Loucy (cell line): ENCODE data around the gene TSPAN33.

Experiments
- H2AFZ ChIP-seq: fragments of 200-600 bp; sonication (generic); 2 replicates; pipeline ENCODE4 v1.6.0; 2016; ENCODE audit warnings: antibody characterized with exemption, mild to moderate bottlenecking, low read length, moderate library complexity
- H3F3A ChIP-seq: fragments of 200-600 bp; 2 replicates; pipeline ENCODE4 v1.6.0; 2016; ENCODE audit warnings: antibody characterized with exemption, low read depth, mild to moderate bottlenecking
- H3K27me3 ChIP-seq: fragments of 200-600 bp; sonication (generic); 2 replicates; pipeline ENCODE4 v1.6.1; 2014; ENCODE audit warnings: low read length, mild to moderate bottlenecking; ENCODE audit not compliant: insufficient read depth, poor library complexity, severe bottlenecking
- H3K36me3 ChIP-seq: fragments of 200-600 bp; sonication (generic); 2 replicates; pipeline ENCODE4 v1.6.1; 2016; ENCODE audit warnings: low read length; ENCODE audit not compliant: insufficient read depth
- H3K4me1 ChIP-seq: fragments of 200-600 bp; sonication (generic); 2 replicates; pipeline ENCODE4 v1.5.1; 2014; ENCODE audit warnings: low read length, mild to moderate bottlenecking; ENCODE audit not compliant: insufficient read depth, poor library complexity, severe bottlenecking
- H3K4me2 ChIP-seq: fragments of 200-600 bp; sonication (generic); 2 replicates; pipeline ENCODE4 v1.6.0; 2014; ENCODE audit warnings: antibody characterized with exemption, low read length, low read depth, mild to moderate bottlenecking; ENCODE audit not compliant: poor library complexity, severe bottlenecking
- H3K4me3 ChIP-seq: fragments of 200-600 bp; sonication (generic); 2 replicates; pipeline ENCODE4 v1.5.1; 2014; ENCODE audit warnings: low read length, mild to moderate bottlenecking, mixed read lengths; ENCODE audit not compliant: poor library complexity, severe bottlenecking
- H3K79me2 ChIP-seq: fragments of 200-600 bp; sonication (generic); 2 replicates; pipeline ENCODE4 v1.6.1; 2014; ENCODE audit warnings: low read length; ENCODE audit not compliant: insufficient read depth
- H3K9ac ChIP-seq: fragments of 200-600 bp; sonication (generic); 2 replicates; pipeline ENCODE4 v1.6.0; 2014; ENCODE audit warnings: mild to moderate bottlenecking, low read depth, low read length, moderate library complexity; ENCODE audit not compliant: poor library complexity, severe bottlenecking
- H3K9me2 ChIP-seq: fragments of 200-600 bp; sonication (generic); replicated peaks from 2 replicates; pipeline ENCODE4 v1.6.1; 2016; ENCODE audit warnings: low read depth, low read length, mixed read lengths
- H3K9me3 ChIP-seq: fragments of 200-600 bp; sonication (generic); 2 replicates; pipeline ENCODE4 v1.6.1; 2014; ENCODE audit warnings: mild to moderate bottlenecking, antibody characterized with exemption, low read length, low read depth; ENCODE audit not compliant: insufficient read depth
- H4K20me1 ChIP-seq: fragments of 200-600 bp; sonication (generic); 2 replicates; pipeline ENCODE4 v1.6.0; 2014; ENCODE audit warnings: antibody characterized with exemption, low read length, mild to moderate bottlenecking; ENCODE audit not compliant: insufficient read depth, poor library complexity, severe bottlenecking
- EZH2phosphoT487 ChIP-seq: fragments of 200-600 bp; IDR thresholded peaks from 2 replicates; pipeline ENCODE4 v1.6.1; 2018; ENCODE audit warnings: antibody characterized with exemption, mild to moderate bottlenecking, moderate library complexity, borderline replicate concordance
- TF ChIP-seq, protein P1 (sequence below): fragments of 200-600 bp; sonication (generic); conservative IDR thresholded peaks from 2 replicates; pipeline ENCODE4 v1.5.1; 2014; ENCODE audit warnings: mild to moderate bottlenecking, antibody characterized with exemption, low read length

The TSPAN33 gene

DNA sequence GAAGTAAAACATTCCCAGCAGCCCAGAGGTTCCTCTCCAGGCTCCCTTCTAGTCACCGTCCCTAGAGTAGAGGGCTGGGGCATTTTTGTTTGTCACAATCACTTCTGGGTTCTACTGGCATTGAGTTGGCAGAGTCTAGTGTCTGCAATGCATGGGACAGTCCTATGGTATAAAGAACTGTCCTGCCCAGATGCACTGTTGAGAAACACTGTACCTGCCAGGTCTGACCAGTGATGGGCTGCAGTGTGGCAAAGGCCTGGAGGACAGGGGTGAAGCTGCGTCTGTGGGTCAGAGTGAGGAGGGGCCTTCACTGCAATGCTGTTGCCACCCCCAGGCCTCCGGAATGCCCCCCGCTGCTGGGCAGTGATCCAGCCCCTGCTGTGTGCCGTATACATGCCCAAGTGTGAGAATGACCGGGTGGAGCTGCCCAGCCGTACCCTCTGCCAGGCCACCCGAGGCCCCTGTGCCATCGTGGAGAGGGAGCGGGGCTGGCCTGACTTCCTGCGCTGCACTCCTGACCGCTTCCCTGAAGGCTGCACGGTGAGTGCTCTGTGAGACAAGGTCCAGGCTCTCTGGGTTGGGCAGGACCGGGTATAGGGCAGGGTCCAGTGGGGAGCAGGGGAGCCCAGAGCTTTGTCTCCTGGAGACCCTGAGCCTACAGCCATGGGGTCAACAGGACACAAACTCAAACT is 58.7 kb downstream of the TSPAN33 start:
- Histone ChIP-seq H4K20me1 (no peaks in the 10 kb centered on the region), H3K27me3 (no peaks in the 10 kb centered on the region), H3K9me3 (no peaks in the 10 kb centered on the region), H3K9me2 (no peaks in the 10 kb centered on the region), H3F3A (no peaks in the 10 kb centered on the region), H3K9ac (no peak overlapping the region), H3K36me3 (peaks cover 18% of the 10 kb centered on the region; the same call in 1 of the 2 replicates), H3K4me3 (no peak overlapping the region), H3K4me2 (no peak overlapping the region), H3K79me2 (no peaks in the 10 kb centered on the region), H3K4me1 (no peaks in the 10 kb centered on the region), H2AFZ (no peak overlapping the region)
- TF ChIP-seq EZH2phosphoT487 = no peak

DNA sequence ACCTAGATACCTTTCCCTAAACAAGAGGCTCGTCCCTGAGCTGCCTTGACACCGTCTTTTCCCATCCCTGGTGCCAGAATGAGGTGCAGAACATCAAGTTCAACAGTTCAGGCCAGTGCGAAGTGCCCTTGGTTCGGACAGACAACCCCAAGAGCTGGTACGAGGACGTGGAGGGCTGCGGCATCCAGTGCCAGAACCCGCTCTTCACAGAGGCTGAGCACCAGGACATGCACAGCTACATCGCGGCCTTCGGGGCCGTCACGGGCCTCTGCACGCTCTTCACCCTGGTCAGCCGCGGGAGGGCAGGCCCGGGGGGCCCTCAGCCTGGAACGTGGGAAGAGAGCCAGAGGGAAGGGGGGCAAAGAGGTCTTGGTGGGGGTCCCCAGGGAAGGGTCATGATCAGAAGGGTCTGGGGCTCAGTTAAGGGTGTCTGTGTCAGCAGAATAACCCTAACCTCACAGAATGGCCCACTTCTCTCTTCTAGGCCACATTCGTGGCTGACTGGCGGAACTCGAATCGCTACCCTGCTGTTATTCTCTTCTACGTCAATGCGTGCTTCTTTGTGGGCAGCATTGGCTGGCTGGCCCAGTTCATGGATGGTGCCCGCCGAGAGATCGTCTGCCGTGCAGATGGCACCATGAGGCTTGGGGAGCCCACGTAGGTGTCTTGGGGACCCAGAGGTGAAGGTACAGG is 60.8 kb downstream of the TSPAN33 start:
- H3K79me2 ChIP-seq = no peaks in the 10 kb centered on the region
- H3K9me3 ChIP-seq = no peaks in the 10 kb centered on the region
- no peak overlapping the region for H3K4me2 ChIP-seq
- no peaks in the 10 kb centered on the region for H4K20me1 ChIP-seq
- no peak overlapping the region for H3K9ac ChIP-seq
- no peaks in the 10 kb centered on the region for H3K4me1 ChIP-seq
- no peaks in the 10 kb centered on the region for H3K27me3 ChIP-seq
- no peak overlapping the region for H3K4me3 ChIP-seq
- H3K36me3 ChIP-seq = peaks cover 18% of the 10 kb centered on the region; the same call in 1 of the 2 replicates
- H3K9me2 ChIP-seq = no peaks in the 10 kb centered on the region
- no peaks in the 10 kb centered on the region for H3F3A ChIP-seq
- no peak overlapping the region for H2AFZ ChIP-seq
- no peak for TF ChIP-seq EZH2phosphoT487
- TF ChIP-seq, protein P1, sequence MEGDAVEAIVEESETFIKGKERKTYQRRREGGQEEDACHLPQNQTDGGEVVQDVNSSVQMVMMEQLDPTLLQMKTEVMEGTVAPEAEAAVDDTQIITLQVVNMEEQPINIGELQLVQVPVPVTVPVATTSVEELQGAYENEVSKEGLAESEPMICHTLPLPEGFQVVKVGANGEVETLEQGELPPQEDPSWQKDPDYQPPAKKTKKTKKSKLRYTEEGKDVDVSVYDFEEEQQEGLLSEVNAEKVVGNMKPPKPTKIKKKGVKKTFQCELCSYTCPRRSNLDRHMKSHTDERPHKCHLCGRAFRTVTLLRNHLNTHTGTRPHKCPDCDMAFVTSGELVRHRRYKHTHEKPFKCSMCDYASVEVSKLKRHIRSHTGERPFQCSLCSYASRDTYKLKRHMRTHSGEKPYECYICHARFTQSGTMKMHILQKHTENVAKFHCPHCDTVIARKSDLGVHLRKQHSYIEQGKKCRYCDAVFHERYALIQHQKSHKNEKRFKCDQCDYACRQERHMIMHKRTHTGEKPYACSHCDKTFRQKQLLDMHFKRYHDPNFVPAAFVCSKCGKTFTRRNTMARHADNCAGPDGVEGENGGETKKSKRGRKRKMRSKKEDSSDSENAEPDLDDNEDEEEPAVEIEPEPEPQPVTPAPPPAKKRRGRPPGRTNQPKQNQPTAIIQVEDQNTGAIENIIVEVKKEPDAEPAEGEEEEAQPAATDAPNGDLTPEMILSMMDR = no peak

DNA sequence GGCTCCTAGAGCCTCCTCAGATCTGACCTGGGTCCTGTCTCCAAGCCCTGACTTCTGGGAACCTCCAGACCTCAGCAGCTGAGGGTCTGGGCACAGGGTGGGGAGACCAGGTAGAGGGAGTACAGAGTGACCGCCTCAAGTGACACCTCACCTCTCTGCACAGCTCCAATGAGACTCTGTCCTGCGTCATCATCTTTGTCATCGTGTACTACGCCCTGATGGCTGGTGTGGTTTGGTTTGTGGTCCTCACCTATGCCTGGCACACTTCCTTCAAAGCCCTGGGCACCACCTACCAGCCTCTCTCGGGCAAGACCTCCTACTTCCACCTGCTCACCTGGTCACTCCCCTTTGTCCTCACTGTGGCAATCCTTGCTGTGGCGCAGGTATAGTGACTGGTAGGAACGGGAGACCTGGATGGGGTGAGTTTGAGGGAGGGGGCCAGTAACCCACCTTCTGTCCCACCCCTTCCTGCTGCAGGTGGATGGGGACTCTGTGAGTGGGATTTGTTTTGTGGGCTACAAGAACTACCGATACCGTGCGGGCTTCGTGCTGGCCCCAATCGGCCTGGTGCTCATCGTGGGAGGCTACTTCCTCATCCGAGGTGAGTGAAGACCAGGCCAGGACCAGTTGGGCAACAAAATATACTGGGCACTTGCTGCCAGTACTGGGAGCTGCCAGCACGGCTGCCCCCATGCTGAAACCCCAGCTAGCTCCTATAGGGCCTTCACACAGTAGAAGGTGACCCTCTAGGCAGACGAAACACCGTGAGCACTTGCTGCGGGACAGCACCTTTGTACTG is 61.7 kb downstream of the TSPAN33 start:
- Histone ChIP-seq H3K4me3 (no peak overlapping the region), H3K4me1 (no peaks in the 10 kb centered on the region), H3K9ac (no peak overlapping the region), H3K9me2 (no peaks in the 10 kb centered on the region), H3K4me2 (no peak overlapping the region), H3K9me3 (no peaks in the 10 kb centered on the region), H3K36me3 (peaks cover 18% of the 10 kb centered on the region; the same call in 1 of the 2 replicates), H3K27me3 (no peaks in the 10 kb centered on the region), H3F3A (no peaks in the 10 kb centered on the region), H2AFZ (no peak overlapping the region), H4K20me1 (no peaks in the 10 kb centered on the region), H3K79me2 (no peaks in the 10 kb centered on the region)
- TF ChIP-seq EZH2phosphoT487 = no peak
- TF ChIP-seq, protein P1 = no peak
